Measurements from ENCODE around the gene TMEM259. TPM values are rescaled to one million over a fixed set of nuclear protein-coding genes. Genes with fewer than 3 reads are reported as not detected.

TMEM259 gene
- total RNA-seq (142 and 147 TPM in 2 replicates), polyA plus RNA-seq (297 and 430 TPM in 2 replicates), polyA minus RNA-seq (80.3 and 87.9 TPM in 2 replicates), Bru-seq, nascent RNA (percentile 58 among the genes with signal in this experiment), BruChase-seq, experiment 1, labeled RNA remaining after a 6-hour chase (percentile 95 among the genes with signal in this experiment), BruChase-seq, experiment 2, labeled RNA remaining after a 2-hour chase (percentile 79 among the genes with signal in this experiment)
- polyA plus RNA-seq (2011; cell fraction: cytosol; rRNA removed) = 93.5 and 128 TPM in 2 replicates
- polyA plus RNA-seq (2011; cell fraction: nucleus; rRNA removed) = 626 and 670 TPM in 2 replicates
- polyA plus RNA-seq (2012) = 67.8 and 100 TPM in 2 replicates
- polyA minus RNA-seq (2011; cell fraction: cytosol; rRNA and poly(A)+ RNA removed) = 53.1 TPM
- 74.8 and 114 TPM in 2 replicates for polyA minus RNA-seq (2011; cell fraction: nucleus; rRNA and poly(A)+ RNA removed)
- long read RNA-seq, transcript TMEM259-202 (11 exons, 2,748 nt) = major isoform, 193 of 497 reads
- long read RNA-seq, transcript TMEM259-208 (1 exons, 1,637 nt) = minor isoform, 37 of 497 reads
- long read RNA-seq, partial matches to known transcripts = 45 of 497 reads
- long read RNA-seq, other reads (novel, unspliced or antisense) = 215 of 497 reads

DNA sequence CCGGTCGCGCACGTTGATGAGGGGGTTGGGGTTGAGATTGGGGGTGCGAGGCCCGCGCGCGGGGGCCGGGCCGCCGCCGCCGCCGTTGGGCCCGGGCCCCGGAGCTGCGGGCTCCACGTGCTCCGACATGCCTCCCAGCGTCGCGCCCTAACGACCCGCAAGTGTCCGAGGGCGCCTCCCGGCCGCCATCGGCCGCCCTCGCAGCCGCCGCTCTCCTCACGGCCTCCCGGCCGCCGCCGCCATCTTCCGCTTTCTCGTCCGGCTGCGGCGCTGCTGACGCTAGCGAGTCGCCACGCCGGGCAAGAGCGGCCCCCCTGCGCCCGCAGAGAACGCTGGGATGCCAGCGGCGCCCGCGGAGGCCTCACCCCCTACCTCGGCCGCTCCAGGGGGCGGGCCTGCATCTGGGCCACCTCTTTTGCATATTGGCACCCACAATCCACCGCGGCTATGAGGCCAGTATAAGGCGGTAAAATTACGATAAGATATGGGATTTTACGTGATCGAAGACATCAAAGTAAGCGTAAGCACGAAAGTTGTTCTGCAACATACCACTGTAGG, at the start of gene TMEM259:
Gene TMEM259 (minus strand): TSS at position 256 of the 558 bp plus-strand sequence. CDS start 127 bp downstream, at position 129.
- no TSS peak for BruUV-seq (replicated peaks)
- Histone ChIP-seq H3K4me3 (replicated peaks in 1 of 3; ENCODE audit: insufficient read depth in 1 of 3, low read depth in 1 of 3, low read length in 3 of 3) (peak within 1 kb of the TSS; percentile 80 to 90 (median 88)), H3K4me1 (ENCODE audit: control insufficient read depth, extremely low read depth, insufficient read depth, low read length) (peaks cover 40% of the 10 kb centered on the region), H3K9ac (replicated peaks; ENCODE audit: extremely low read depth, insufficient read depth, low read length) (peak within 1 kb of the TSS; percentile 93), H3K9me3 (replicated peaks; ENCODE audit: control insufficient read depth, insufficient read depth, low read length) (no peaks in the 10 kb centered on the region), H3K27me3 (ENCODE audit: control insufficient read depth in 2 of 2, insufficient read depth in 2 of 2, low read length in 2 of 2) (no peaks in the 10 kb centered on the region), H3K9me1 (replicated peaks; ENCODE audit: control insufficient read depth, extremely low read depth, insufficient read depth, low read length) (no peaks in the 10 kb centered on the region), H4K20me1 (replicated peaks; ENCODE audit: control insufficient read depth, extremely low read depth, insufficient read depth, low read length) (no peaks in the 10 kb centered on the region), H3K79me2 (ENCODE audit: control insufficient read depth, insufficient read depth, low read length) (peaks cover 50% of the 10 kb centered on the region), H3K36me3 (ENCODE audit: control insufficient read depth in 2 of 2, extremely low read depth in 1 of 2, insufficient read depth in 2 of 2, low read length in 2 of 2) (no peaks in the 10 kb centered on the region), H2AFZ (ENCODE audit: low read depth, low read length) (peak within 1 kb of the TSS; percentile 49), H3K27ac (ENCODE audit: insufficient read depth, low read depth, low read length) (peak within 1 kb of the TSS; percentile 95), H3K4me2 (ENCODE audit: insufficient read depth, low read length) (peak within 1 kb of the TSS; percentile 86)
- intact Hi-C loops (cut with micrococcal nuclease) (loop anchor here (1.0 to 5.0 kb wide), 4 partner anchors 20 to 161 kb away; partner anchors contain the start of genes GRIN3B and WDR18), dilution Hi-C loops (cut with MboI; ENCODE audit: extremely low pct_ligation_motif_present, low sequenced_read_pairs) (no loop called here)
- POLR2A ChIA-PET = interaction anchor here (0.6 to 0.8 kb wide), 2 partner anchors 11 to 237 kb away, joined by 3 to 4 read pairs; no protein-coding TSS in a partner anchor
- no peak for FAIRE-seq
- DNase-seq (ENCODE audit: low read depth, low spot score) = peak; percentile 97
- CTCF ChIA-PET = interaction anchor here (1.0 kb wide), 2 partner anchors 19 to 20 kb away, joined by 3 to 4 read pairs; partner anchors contain the start of gene ABCA7
- TF ChIP-seq MYC (IDR thresholded peaks at IDR 0.05; ENCODE audit: low read depth, low read length) = no peak
- no peak for TF ChIP-seq JUN (IDR thresholded peaks at IDR 0.05; ENCODE audit: borderline replicate concordance, insufficient read depth, insufficient read length, low read depth)
- TF ChIP-seq FOS (IDR thresholded peaks at IDR 0.05; ENCODE audit: borderline replicate concordance, insufficient read depth, low read length) = no peak
- peak; percentile 69 for TF ChIP-seq POLR2AphosphoS5 (IDR thresholded peaks at IDR 0.05; ENCODE audit: insufficient read depth, low read depth, low read length)
- no peak for TF ChIP-seq POLR2A (IDR thresholded peaks at IDR 0.05; ENCODE audit: low read depth, low read length)
